GM18498 (cell line): ENCODE results near the gene RHBDD1.

ENCODE experiments used
- ATAC-seq: cut with Tn5 transposase; IDR thresholded peaks from one replicate; pipeline ENCODE4 v1.9.1; 2021; ENCODE audit warnings: mild to moderate bottlenecking, moderate library complexity; ENCODE audit not compliant: unreplicated experiment

The RHBDD1 gene

GRCh38 chr2:226910384-226910783 lies 74.5 kb downstream of the RHBDD1 start:
- ATAC-seq, result no peak

- ATAC-seq, result no peak
Measured at GRCh38 chr2:226911932-226912331, 76.1 kb downstream of the RHBDD1 start.

- ATAC-seq, result no peak
Measured at GRCh38 chr2:226913641-226914040, 77.8 kb downstream of the RHBDD1 start.

GRCh38 chr2:226915846-226916360 lies 80.0 kb downstream of the RHBDD1 start:
- no peak for ATAC-seq

GRCh38 chr2:226916669-226917068 lies 80.8 kb downstream of the RHBDD1 start:
- peak; percentile 80 for ATAC-seq

- no peak for ATAC-seq
Measured at GRCh38 chr2:226932443-226932842, 96.6 kb downstream of the RHBDD1 start.

GRCh38 chr2:226934546-226935201 lies 98.8 kb downstream of the RHBDD1 start:
- no peak for ATAC-seq

- peak; percentile 62 for ATAC-seq
Measured at GRCh38 chr2:226943862-226944620, 108.2 kb downstream of the RHBDD1 start.

GRCh38 chr2:226953206-226953605 lies 117.4 kb downstream of the RHBDD1 start:
- no peak for ATAC-seq

- no peak for ATAC-seq
Measured at GRCh38 chr2:226953826-226954225, 118.0 kb downstream of the RHBDD1 start.

GRCh38 chr2:226956659-226957058 lies 120.8 kb downstream of the RHBDD1 start:
- no peak for ATAC-seq

GRCh38 chr2:226959418-226959817 lies 123.6 kb downstream of the RHBDD1 start:
- no peak for ATAC-seq

GRCh38 chr2:226962176-226962773 lies 126.4 kb downstream of the RHBDD1 start:
- no peak for ATAC-seq

- ATAC-seq, result no peak
Measured at GRCh38 chr2:226963528-226963927, 127.7 kb downstream of the RHBDD1 start.

GRCh38 chr2:226965376-226965775 lies 129.5 kb downstream of the RHBDD1 start:
- no peak for ATAC-seq

- ATAC-seq, result no peak
Measured at GRCh38 chr2:226969417-226970080, 133.7 kb downstream of the RHBDD1 start.

GRCh38 chr2:226970362-226970761 lies 134.5 kb downstream of the RHBDD1 start:
- peak; percentile 69 for ATAC-seq

- ATAC-seq, result peak; percentile 50
Measured at GRCh38 chr2:226971084-226971483, 135.2 kb downstream of the RHBDD1 start.

- peak; percentile 52 for ATAC-seq
Measured at GRCh38 chr2:226971770-226972169, 135.9 kb downstream of the RHBDD1 start.

GRCh38 chr2:226973816-226974215 lies 138.0 kb downstream of the RHBDD1 start:
- ATAC-seq, result no peak

GRCh38 chr2:226977775-226978190 lies 141.9 kb downstream of the RHBDD1 start:
- no peak for ATAC-seq
